Nephron (organoid): ENCODE measurements around the gene PAGR1.
"Not testable (repeated sequence)": the region's sequence is repeated elsewhere in the genome, so short reads cannot be mapped to it uniquely, and the experiment has no call there.

Experiments
- H3K27ac Mint-ChIP-seq, 3 experiments: 2 replicates each; pipeline ENCODE4 v1.8.0; 2020; ENCODE audit warnings: mixed read lengths in 3 of 3, mild to moderate bottlenecking in 2 of 3, moderate library complexity in 1 of 3
- H3K27me3 Mint-ChIP-seq: 2 replicates; pipeline ENCODE4 v1.8.0; 2021; ENCODE audit warnings: low read depth, mild to moderate bottlenecking, moderate library complexity, mixed read lengths
- H3K36me3 Mint-ChIP-seq: 2 replicates; pipeline ENCODE4 v1.8.0; 2020; ENCODE audit warnings: low read depth, mixed read lengths
- H3K4me1 Mint-ChIP-seq: 2 replicates; pipeline ENCODE4 v1.8.0; 2020; ENCODE audit warnings: mixed read lengths
- H3K4me3 Mint-ChIP-seq, 3 experiments: 2 replicates each; pipeline ENCODE4 v1.8.0; 2020; ENCODE audit warnings: mild to moderate bottlenecking in 3 of 3, mixed read lengths in 3 of 3, moderate library complexity in 2 of 3
- H3K9me3 Mint-ChIP-seq: 2 replicates; pipeline ENCODE4 v1.8.0; 2020; ENCODE audit warnings: mixed read lengths
- CTCF ChIP-seq, 3 experiments: fragments of 200-600 bp; sonication (generic); IDR thresholded peaks; one replicate each; pipeline ENCODE4 v1.5.0; 2021; ENCODE audit warnings: antibody characterized with exemption in 3 of 3; ENCODE audit not compliant: unreplicated experiment in 3 of 3

PAGR1 gene

GRCh38 chr16:29862884-29863668 lies 47.1 kb downstream of the PAGR1 start, which contains the start of gene CDIPT:
Gene CDIPT, minus strand, starts transcription at chr16:29863226. Its CDS starts 369 bp downstream, at chr16:29862857.
- Mint-ChIP-seq H3K9me3 (no peaks in the 10 kb centered on the region), H3K4me1 (no peaks in the 10 kb centered on the region), H3K36me3 (peaks cover 23% of the 10 kb centered on the region), H3K27me3 (peaks cover under 1% of the 10 kb centered on the region), H3K27ac (peak within 1 kb of the TSS; percentile 100), H3K4me3 (peak within 1 kb of the TSS; percentile 99 to 100 (median 99))
- peak; percentile 36 to 48 (median 42) for TF ChIP-seq CTCF (IDR thresholded peaks at IDR 0.05; ENCODE audit: unreplicated experiment in 3 of 3)

- Mint-ChIP-seq H3K27me3 (peaks cover 3% of the 10 kb centered on the region), H3K4me1 (no peaks in the 10 kb centered on the region), H3K4me3 (peak overlapping the region; percentile 99 to 100 (median 99)), H3K36me3 (peaks cover 19% of the 10 kb centered on the region), H3K9me3 (no peaks in the 10 kb centered on the region), H3K27ac (peak overlapping the region; percentile 100)
- TF ChIP-seq CTCF (IDR thresholded peaks at IDR 0.05; ENCODE audit: unreplicated experiment in 3 of 3): no peak
These were observed 47.7 kb downstream of the PAGR1 start for GRCh38 chr16:29863669-29863984.

GRCh38 chr16:29864205-29864604 lies 48.3 kb downstream of the PAGR1 start:
- Mint-ChIP-seq H3K4me1 (no peaks in the 10 kb centered on the region), H3K9me3 (no peaks in the 10 kb centered on the region), H3K36me3 (peaks cover 15% of the 10 kb centered on the region), H3K27me3 (peaks cover 6% of the 10 kb centered on the region), H3K4me3 (no peak overlapping the region), H3K27ac (no peak overlapping the region)
- no peak for TF ChIP-seq CTCF (IDR thresholded peaks at IDR 0.05; ENCODE audit: unreplicated experiment in 3 of 3)

- Mint-ChIP-seq H3K27me3 (peaks cover 14% of the 10 kb centered on the region), H3K36me3 (no peaks in the 10 kb centered on the region), H3K4me3 (no peak overlapping the region), H3K27ac (no peak overlapping the region), H3K4me1 (no peaks in the 10 kb centered on the region), H3K9me3 (no peaks in the 10 kb centered on the region)
- TF ChIP-seq CTCF (IDR thresholded peaks at IDR 0.05; ENCODE audit: unreplicated experiment in 3 of 3): no peak
These were observed 52.6 kb downstream of the PAGR1 start for GRCh38 chr16:29868396-29869009.

GRCh38 chr16:29869067-29869466 lies 53.1 kb downstream of the PAGR1 start:
- peaks cover 18% of the 10 kb centered on the region for H3K27me3 Mint-ChIP-seq
- H3K9me3 Mint-ChIP-seq, H3K36me3 Mint-ChIP-seq, H3K4me1 Mint-ChIP-seq, H3K4me3 Mint-ChIP-seq, H3K27ac Mint-ChIP-seq: not testable (repeated sequence)
